Mesothelial cell of epicardium (in vitro differentiated cells): ENCODE results near the gene MIB1. TPM values are rescaled to one million over a fixed set of nuclear protein-coding genes. Genes with fewer than 3 reads are reported as not detected.

Experiments
- DNase-seq, 2 experiments: peaks; one replicate each; pipeline ENCODE4 v3.0.0; 2021; ENCODE audit warnings: low spot score in 2 of 2; ENCODE audit not compliant: unreplicated experiment in 2 of 2
- H3K27ac Mint-ChIP-seq: 2 replicates; pipeline ENCODE4 v1.8.0; 2021; ENCODE audit warnings: mixed read lengths
- H3K27me3 Mint-ChIP-seq: 2 replicates; pipeline ENCODE4 v1.8.0; 2021; ENCODE audit warnings: low read depth, mixed read lengths
- H3K36me3 Mint-ChIP-seq: 2 replicates; pipeline ENCODE4 v1.8.0; 2021; ENCODE audit warnings: mixed read lengths
- H3K4me1 Mint-ChIP-seq: 2 replicates; pipeline ENCODE4 v1.8.0; 2021; ENCODE audit warnings: mixed read lengths
- H3K4me3 Mint-ChIP-seq: 2 replicates; pipeline ENCODE4 v1.8.0; 2021; ENCODE audit warnings: mild to moderate bottlenecking, moderate library complexity, mixed read lengths
- H3K9me3 Mint-ChIP-seq: 2 replicates; pipeline ENCODE4 v1.8.0; 2021; ENCODE audit warnings: mixed read lengths
- CTCF ChIP-seq: fragments of 200-600 bp; sonication (generic); IDR thresholded peaks from one replicate; pipeline ENCODE4 v1.5.0; 2021; ENCODE audit warnings: antibody characterized with exemption; ENCODE audit not compliant: unreplicated experiment
- total RNA-seq: library from RNA; stranded (reverse); gene quantifications from 3 replicates; pipeline ENCODE4 v1.2.1, GENCODE V29; 2021

The MIB1 gene
- total RNA-seq, 1 donor from 2014 or later, result 81.9 TPM

- Mint-ChIP-seq H3K4me1 (peaks cover 35% of the 10 kb centered on the region), H3K27me3 (no peaks in the 10 kb centered on the region), H3K27ac (no peak overlapping the region), H3K36me3 (peaks cover 4% of the 10 kb centered on the region), H3K9me3 (peaks cover 21% of the 10 kb centered on the region), H3K4me3 (peak overlapping the region; percentile 73)
- TF ChIP-seq CTCF, result no peak
- no peak for DNase-seq
Measured at GRCh38 chr18:21741312-21741561, 645 bp downstream of the MIB1 start.

- H3K36me3 Mint-ChIP-seq, result no peaks in the 10 kb centered on the region
- H3K27ac Mint-ChIP-seq, result peak overlapping the region; percentile 48
- TF ChIP-seq CTCF, result no peak
- no peaks in the 10 kb centered on the region for H3K27me3 Mint-ChIP-seq
- peaks cover 40% of the 10 kb centered on the region for H3K4me1 Mint-ChIP-seq
- peak in 1 of 2 experiments; percentile 52 for DNase-seq
- peaks cover 16% of the 10 kb centered on the region for H3K9me3 Mint-ChIP-seq
- H3K4me3 Mint-ChIP-seq, result peak overlapping the region; percentile 73
Measured at GRCh38 chr18:21741562-21742314, 1.1 kb downstream of the MIB1 start.

- H3K4me3 Mint-ChIP-seq, result peak overlapping the region; percentile 73
- DNase-seq, result no peak
- H3K9me3 Mint-ChIP-seq, result peaks cover 10% of the 10 kb centered on the region
- peak overlapping the region; percentile 48 for H3K27ac Mint-ChIP-seq
- H3K4me1 Mint-ChIP-seq, result peaks cover 44% of the 10 kb centered on the region
- H3K27me3 Mint-ChIP-seq, result no peaks in the 10 kb centered on the region
- no peak for TF ChIP-seq CTCF
- H3K36me3 Mint-ChIP-seq, result no peaks in the 10 kb centered on the region
Measured at GRCh38 chr18:21742315-21742687, 1.7 kb downstream of the MIB1 start.

- peaks cover 48% of the 10 kb centered on the region for H3K4me1 Mint-ChIP-seq
- peaks cover under 1% of the 10 kb centered on the region for H3K9me3 Mint-ChIP-seq
- no peaks in the 10 kb centered on the region for H3K36me3 Mint-ChIP-seq
- peak overlapping the region; percentile 52 for H3K27ac Mint-ChIP-seq
- H3K27me3 Mint-ChIP-seq, result no peaks in the 10 kb centered on the region
- no peak for DNase-seq
- H3K4me3 Mint-ChIP-seq, result peak overlapping the region; percentile 39
- no peak for TF ChIP-seq CTCF
Measured at GRCh38 chr18:21743166-21743832, 2.7 kb downstream of the MIB1 start.

GRCh38 chr18:21745231-21745630 lies 4.6 kb downstream of the MIB1 start:
- Mint-ChIP-seq H3K4me3 (no peak overlapping the region), H3K9me3 (no peaks in the 10 kb centered on the region), H3K4me1 (peaks cover 40% of the 10 kb centered on the region), H3K27me3 (no peaks in the 10 kb centered on the region), H3K36me3 (no peaks in the 10 kb centered on the region), H3K27ac (no peak overlapping the region)
- TF ChIP-seq CTCF, result no peak
- DNase-seq, result no peak
